Left forelimb (tissue), 1 donor: ENCODE results near the gene ZIC4.

ENCODE experiments used
- DNase-seq: peaks from one replicate; pipeline ENCODE4 v3.0.0-alpha.2; 2018; ENCODE audit warnings: low spot score

The ZIC4 gene

DNA sequence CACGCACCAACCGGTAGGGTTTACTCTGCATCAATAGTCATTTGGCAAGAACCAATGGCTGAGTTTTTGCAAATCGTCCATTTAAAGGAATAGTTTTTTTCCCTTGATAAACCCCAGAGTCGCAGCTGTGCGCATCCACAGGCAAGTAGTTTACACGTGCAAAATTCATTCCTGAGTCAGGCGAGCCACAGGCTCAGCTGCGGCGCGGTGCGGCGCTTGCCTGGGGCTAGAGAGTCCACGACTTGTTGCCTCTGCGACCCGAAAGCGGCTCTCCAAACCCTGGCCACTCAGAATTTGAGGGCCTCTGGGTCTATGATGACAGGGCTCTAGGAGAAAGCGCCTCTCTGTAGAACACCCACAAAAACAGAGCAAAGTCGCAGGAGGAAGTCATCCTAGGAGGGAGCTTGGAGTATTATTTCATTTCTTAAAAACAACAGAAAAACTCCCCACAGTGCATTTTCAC is 36.7 kb downstream of the ZIC4 start:
- DNase-seq, result no peak

DNA sequence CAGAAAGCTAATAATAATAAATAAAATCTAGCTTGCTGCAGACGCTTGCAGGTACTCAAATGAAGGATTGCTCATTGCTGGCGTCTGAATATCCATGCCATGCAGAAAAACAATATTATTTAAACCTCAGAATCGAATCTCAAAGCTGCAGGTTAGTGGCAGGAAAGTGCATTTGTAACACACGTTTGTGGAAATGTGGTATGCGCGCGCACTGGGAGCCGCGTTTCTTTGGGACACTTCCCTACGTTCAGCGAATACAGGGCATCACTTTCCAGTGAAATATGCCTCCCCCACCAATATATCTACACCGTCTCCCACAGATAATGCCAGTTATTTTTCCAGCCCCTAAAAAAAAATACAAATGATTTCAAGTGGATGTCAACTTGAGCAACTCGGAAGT is 37.1 kb downstream of the ZIC4 start:
- no peak for DNase-seq

- no peak for DNase-seq
These were observed 37.7 kb downstream of the ZIC4 start for GRCh38 chr3:147368561-147369221.

- DNase-seq, result no peak
These were observed 38.2 kb downstream of the ZIC4 start for GRCh38 chr3:147368151-147368550.

- no peak for DNase-seq
These were observed 38.7 kb downstream of the ZIC4 start for GRCh38 chr3:147367676-147368075.

- no peak for DNase-seq
These were observed 40.9 kb downstream of the ZIC4 start for GRCh38 chr3:147365196-147366115.

GRCh38 chr3:147364771-147365170 is 41.6 kb downstream of the ZIC4 start:
- DNase-seq, result no peak

DNA sequence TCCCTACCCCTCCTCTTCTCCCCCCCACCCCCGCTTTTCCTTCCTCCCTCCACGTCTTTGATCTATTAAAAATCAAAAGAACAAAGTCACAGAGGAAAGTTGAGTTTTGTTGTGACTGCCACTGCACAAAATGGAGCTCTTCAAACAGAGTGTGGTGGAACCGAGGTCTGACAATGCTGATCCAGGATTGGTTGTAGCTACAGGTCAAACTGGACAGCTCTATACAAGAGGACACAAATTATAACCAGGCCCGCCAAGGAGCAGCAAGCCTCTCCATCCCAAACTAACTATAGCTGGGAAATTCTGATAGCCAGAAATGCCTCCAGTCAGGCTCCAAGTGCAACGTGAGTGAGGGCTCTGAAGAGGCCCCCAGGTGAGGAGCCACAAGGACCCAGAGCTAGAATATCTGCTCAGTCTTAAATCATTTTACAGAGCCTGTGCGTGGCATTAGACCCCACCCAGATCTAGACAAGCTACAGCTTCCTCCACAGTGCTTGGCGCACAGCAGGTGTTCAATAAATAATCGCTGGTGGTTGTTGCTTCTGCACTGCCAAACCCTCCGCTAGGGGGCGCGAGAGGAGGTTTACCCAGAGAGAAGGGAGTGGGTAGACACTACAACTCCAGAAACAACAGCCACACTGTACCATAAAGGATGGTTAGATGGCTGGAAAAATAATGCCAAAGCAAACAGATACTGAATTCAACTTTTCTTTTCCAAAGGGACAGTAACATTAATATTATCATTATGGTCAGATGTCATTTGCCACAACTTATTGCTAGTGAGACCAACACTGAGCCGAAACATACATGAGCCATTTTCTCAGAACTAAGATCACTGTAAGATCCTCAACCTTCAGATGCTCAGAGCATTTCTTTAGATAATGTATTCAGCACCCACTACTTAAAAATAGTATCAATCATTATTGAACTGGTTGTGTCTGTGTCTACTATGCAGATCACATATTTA is 44.6 kb downstream of the ZIC4 start:
- DNase-seq, result no peak

DNA sequence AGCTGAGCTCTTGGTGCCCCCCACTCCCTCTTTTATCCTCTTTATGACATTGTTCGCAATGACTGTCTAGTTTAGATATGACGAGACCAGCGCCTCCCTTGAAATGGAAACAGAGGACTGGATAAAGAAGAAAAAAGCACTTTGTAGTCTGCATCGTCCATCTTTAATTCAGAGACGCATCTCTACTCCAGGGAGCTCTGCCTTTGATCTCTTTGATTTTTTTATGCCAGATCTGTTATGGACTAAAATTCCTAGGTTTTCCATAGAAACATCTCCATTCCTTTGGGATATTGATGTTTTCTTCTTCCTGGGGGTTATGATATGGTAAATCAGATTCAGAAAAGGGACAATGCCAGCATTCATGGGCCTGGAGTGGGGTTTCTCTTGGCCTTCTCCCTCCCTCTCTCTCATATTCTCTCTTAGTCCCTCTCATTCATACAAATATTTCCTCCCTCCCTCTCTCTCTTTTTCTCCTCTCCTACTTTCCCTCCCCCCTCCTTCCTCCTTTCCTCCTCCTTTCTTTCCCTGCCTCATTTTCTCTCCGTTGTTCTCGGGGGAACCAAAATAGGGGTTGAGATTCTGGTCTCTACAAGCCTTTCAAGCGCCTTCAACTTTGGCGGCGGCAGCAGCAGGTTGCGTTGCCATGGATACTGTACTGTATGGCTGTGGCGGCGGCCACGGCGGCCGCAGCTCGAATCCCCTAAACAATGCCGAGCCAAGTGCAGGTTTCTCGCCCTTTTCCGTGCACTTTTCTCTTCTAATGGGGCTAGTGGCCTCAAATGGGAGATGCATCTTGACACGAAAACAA is 45.5 kb downstream of the ZIC4 start:
- no peak for DNase-seq

DNA sequence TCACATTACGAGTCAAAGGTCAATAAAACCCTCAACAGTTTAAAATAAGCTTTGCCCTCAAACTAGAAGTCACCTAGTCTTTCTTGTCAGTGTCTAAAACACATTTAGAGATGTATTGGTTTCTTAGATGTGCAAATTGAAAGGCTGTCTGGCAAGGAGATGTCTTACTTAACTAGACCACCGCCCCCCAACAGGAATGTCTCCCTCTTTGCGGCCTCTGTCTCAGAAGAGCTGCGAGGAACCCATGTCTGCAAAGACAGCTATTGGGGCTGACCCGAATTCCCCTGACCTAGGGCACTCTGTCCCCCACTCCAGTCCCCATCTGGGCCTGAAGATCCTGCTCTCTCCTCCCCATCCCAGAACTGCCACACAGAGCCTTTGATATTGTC is 46.3 kb downstream of the ZIC4 start:
- no peak for DNase-seq

- DNase-seq, result no peak
These were observed 46.9 kb downstream of the ZIC4 start for GRCh38 chr3:147359177-147360050.

- DNase-seq, result no peak
These were observed 48.0 kb downstream of the ZIC4 start for GRCh38 chr3:147358144-147358992.

GRCh38 chr3:147356909-147357900 is 49.1 kb downstream of the ZIC4 start:
- no peak for DNase-seq

GRCh38 chr3:147356145-147356908 is 50.0 kb downstream of the ZIC4 start:
- DNase-seq, result no peak

DNA sequence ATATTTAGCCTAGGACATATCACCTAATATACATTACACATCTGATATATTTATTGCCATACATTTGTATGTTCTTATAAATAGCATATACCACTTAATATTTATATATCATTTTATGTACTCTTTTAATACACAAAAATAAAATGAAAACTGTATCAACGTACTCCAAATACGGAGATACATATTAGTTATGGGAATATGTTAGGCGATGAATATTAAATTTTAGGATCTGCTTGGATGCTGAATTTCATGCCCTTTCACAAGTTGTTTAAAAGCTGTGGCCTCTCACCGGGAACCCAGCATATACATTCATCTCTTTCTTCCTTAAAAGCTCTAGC is 50.6 kb downstream of the ZIC4 start:
- DNase-seq, result no peak

DNA sequence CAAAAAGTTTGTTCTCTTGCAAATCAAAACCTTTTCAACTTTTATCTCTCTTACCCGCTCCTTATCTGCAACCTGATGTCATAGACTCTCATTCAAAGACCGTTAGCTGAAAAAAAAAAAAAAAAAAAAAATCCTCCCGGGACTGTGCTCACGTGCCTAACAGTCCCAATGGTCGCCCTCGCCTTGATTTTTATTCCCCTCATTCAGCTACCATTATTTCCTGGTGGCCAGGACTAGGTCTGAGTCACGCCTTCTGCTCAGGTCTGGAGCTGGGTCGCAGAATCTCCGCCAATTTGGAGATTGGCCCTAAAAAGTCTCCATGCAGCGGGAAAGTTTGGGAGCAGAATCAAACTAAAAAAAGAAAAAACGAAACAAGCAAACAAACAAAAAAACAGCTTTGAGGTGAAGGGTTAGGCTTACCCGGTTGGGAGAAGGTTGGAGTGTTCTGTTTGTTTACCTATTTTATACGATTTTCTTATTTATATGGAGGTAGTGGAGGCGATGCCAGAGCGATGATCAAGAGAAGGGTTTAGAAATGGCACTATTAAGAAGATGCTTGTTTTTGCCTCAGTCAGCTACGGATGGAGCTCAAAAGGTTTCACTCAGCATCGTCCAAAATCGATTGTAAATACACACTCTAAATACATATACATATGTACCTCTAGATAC is 51.1 kb downstream of the ZIC4 start:
- no peak for DNase-seq

- DNase-seq, result no peak
These were observed 51.7 kb downstream of the ZIC4 start for GRCh38 chr3:147354623-147355022.
